ENCODE data around the gene GIPC2.

GRCh38 chr1:78011050-78011449, 34.7 kb upstream of the GIPC2 start:
- no peak for TF ChIP-seq USF2 (IDR thresholded peaks at IDR 0.05)
- TF ChIP-seq, protein P1, sequence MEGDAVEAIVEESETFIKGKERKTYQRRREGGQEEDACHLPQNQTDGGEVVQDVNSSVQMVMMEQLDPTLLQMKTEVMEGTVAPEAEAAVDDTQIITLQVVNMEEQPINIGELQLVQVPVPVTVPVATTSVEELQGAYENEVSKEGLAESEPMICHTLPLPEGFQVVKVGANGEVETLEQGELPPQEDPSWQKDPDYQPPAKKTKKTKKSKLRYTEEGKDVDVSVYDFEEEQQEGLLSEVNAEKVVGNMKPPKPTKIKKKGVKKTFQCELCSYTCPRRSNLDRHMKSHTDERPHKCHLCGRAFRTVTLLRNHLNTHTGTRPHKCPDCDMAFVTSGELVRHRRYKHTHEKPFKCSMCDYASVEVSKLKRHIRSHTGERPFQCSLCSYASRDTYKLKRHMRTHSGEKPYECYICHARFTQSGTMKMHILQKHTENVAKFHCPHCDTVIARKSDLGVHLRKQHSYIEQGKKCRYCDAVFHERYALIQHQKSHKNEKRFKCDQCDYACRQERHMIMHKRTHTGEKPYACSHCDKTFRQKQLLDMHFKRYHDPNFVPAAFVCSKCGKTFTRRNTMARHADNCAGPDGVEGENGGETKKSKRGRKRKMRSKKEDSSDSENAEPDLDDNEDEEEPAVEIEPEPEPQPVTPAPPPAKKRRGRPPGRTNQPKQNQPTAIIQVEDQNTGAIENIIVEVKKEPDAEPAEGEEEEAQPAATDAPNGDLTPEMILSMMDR (IDR thresholded peaks at IDR 0.05) = no peak
- TF ChIP-seq RAD21 (conservative IDR thresholded peaks at IDR 0.05 in 1 of 2, IDR thresholded peaks at IDR 0.05 in 1 of 2) = no peak
- no peak for TF ChIP-seq EP300 (IDR thresholded peaks at IDR 0.05)
- TF ChIP-seq ZSCAN20 (CRISPR knock-in tag; IDR thresholded peaks at IDR 0.05) = no peak
- no peak for TF ChIP-seq FOSL2 (IDR thresholded peaks at IDR 0.05)
- TF ChIP-seq FOSL2 (CRISPR knock-in tag; IDR thresholded peaks at IDR 0.05) = no peak
